Mesenteric fat pad (tissue), 1 donor: Measurements from ENCODE around the gene HSCB. TPM values are rescaled to one million over a fixed set of nuclear protein-coding genes. Genes with fewer than 3 reads are reported as not detected.
"Not testable (repeated sequence)": the region's sequence is repeated elsewhere in the genome, so short reads cannot be mapped to it uniquely, and the experiment has no call there.

ENCODE experiments used
- DNase-seq: peaks from one replicate; pipeline ENCODE4 v3.0.0-alpha.2; 2020; ENCODE audit warnings: low spot score
- total RNA-seq: library from RNA; stranded (reverse); fragmentation: NEBNext Ultra II Directional; extraction: Animal tissue kit (Norgen Biotek cat#: 25700); gene quantifications from one replicate; pipeline ENCODE4 v1.2.1, GENCODE V29; 2021
- donor health status: DM: yes; HTN: yes; CAD: no.

The HSCB gene
- total RNA-seq, 1 donor from 2014 or later: 11.9 TPM

GRCh38 chr22:28737701-28738100 is 4.1 kb upstream of the HSCB start:
- DNase-seq: no peak

- not testable (repeated sequence) for DNase-seq
Measured at GRCh38 chr22:28738876-28739275, 3.0 kb upstream of the HSCB start.

- DNase-seq: no peak
Measured at GRCh38 chr22:28741200-28741784, 547 bp upstream of the HSCB start.

DNA sequence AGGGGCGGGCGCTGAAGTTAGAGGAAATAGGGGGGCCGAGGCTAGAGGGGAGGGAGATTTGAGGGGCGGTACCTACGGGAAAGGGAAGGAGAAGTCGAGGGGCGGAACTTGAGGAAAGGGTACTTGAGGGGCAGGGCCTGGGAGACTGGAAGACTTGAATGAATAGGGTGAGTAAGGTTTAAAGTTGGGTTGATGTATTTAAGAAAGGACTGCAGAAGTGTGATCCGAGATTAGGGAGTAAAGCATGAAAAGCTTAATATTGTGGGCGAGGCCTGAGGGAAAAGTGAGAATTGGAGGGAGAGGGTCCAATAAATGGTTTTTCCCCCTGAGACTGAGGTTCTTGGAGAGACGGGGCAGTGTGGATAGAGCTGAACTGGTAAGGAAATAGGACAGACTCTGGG is 723 bp downstream of the HSCB start:
- no peak for DNase-seq

GRCh38 chr22:28743852-28744251 is 2.0 kb downstream of the HSCB start:
- DNase-seq: no peak

DNA sequence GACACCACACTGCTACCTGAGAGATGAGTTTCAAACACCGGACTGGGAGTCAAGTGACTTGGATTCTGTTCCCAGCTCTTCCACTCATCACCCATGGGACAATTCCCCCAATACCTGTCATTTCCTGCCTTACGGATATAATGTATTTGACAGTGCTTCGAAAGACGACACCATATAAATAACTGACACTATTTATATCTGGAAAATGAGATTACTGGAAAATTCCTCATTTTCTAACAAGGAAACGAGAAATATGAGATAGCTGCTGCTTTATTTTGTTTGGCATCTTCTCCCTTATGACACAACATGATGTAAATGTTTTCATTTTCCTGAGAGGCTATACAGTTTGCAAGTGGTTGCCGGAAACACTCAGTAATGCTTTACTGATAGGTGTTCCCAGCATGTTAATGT is 8.6 kb downstream of the HSCB start:
- DNase-seq: no peak

- DNase-seq: not testable (repeated sequence)
Measured at GRCh38 chr22:28754512-28754911, 12.7 kb downstream of the HSCB start.

DNA sequence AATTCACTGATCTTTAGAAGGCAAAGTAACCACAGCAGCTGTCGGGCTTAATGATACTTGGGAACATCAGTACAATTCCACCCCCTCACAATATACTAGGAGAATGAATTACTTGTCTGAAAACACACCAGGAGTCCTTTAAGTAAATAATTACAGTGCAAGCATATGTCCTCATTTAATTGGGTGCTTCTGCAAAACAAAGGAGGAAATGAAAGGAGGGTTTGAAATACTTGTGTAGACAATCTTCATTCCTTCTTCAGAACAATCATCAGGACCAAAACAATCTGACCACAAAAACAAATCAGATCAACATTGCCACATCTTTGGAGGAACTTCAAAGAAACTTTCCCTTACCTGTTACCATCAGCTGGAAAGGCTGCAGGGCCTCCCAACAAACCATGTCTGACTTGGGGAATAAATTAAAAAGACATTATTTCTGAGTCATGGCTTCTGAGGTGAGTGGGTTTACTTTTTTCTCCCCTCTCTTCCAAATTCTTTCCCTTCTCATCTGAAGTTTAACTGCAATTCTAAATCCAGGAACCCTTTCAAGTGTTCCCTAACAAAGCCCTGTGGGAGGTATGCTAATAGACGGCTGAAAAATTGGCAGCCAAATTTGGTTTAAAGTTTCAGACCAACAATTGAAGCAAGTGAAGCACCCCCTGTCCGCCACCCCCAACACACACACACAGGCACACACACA is 18.2 kb downstream of the HSCB start:
- DNase-seq: no peak

DNA sequence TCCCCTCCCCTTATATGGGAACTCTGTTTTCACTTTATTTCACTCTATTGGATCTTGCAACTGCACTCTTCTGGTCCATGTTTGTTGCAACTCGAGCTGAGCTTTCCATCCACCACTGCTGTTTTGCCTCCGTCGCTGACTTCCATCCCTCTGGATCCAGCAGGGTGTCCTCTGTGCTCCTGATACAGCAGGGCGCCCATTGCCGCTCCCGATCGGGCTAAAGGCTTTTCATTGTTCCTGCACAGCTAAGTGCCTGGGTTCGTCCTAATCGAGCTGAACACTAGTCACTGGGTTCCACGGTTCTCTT is 19.6 kb downstream of the HSCB start:
- DNase-seq: no peak

DNA sequence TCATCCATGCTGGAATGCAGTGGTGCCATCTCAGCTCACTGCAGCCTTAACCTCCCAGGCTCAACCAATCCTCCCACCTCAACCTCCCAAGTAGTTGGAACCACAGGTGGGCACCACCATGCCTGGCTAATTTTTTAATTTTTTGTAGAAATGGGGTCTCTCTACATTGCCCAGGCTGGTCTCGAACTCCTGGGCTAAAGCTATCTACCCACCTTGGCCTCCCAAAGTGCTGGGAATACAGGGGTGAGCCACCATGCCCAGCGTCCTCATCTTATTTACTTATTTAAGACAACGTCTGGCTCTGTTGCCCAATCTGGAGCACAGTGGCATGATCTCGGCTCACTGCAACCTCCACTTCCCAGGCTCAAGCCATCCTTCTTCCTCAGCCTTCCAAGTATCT is 20.2 kb downstream of the HSCB start:
- DNase-seq: not testable (repeated sequence)

- no peak for DNase-seq
Measured at GRCh38 chr22:28766628-28767027, 24.8 kb downstream of the HSCB start.

- DNase-seq: no peak
Measured at GRCh38 chr22:28768701-28769393, 27.0 kb downstream of the HSCB start.

DNA sequence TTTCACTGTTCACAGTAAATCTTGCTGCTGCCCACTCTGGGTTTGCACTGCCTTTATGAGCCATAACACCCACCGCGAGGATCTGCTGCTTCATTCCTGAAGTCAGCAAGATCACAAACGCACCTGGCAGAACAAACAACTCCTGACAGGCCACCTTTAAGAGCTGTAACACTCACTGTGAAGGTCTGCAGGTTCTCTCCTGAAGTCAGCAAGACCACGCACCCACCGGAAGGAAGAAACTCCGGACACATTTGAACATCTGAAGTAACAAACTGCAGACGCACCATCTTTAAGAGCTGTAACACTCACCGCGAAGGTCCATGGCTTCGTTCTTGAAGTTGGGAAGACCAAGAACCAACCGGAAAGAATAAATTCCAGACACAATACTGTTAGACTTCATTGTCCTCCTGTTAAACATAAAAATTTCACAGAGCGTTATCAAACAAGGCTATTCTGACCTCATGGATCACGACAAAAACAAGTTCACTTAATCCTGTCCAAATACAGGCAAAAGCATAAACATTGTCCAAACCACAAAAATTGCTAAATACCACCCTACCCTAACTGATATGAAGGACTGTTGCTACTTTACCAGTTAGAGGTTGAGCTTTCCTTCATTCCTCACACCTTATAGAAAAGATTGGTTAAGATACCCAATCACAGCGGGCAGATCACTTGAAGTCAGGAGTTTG is 27.7 kb downstream of the HSCB start:
- no peak for DNase-seq

- no peak for DNase-seq
Measured at GRCh38 chr22:28771195-28771791, 29.5 kb downstream of the HSCB start.

- peak; percentile 96 for DNase-seq
Measured at GRCh38 chr22:28772633-28773460, 31.0 kb downstream of the HSCB start, which contains the start of gene CCDC117. Gene CCDC117 (plus strand): TSS chr22:28772695. CDS start chr22:28772850, 155 bp downstream.

DNA sequence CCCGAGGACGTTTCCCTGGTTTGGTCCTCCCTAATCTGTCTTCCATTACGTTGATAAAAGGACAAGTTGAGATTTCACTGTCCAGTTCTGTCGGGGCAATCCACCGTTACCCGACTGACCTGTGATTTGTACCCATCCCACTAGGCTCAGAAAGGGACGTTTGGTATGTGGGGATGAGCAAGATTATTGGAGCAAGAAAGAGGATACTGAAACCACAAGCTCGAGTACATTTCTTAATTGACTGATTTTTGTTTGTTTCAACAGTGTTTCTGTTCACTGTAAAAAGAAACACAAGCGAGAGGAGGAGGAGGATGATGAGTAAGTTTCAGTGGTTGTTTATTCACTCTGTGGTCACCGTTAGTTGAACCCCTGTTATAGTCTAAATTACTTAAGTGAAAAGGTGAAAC is 31.6 kb downstream of the HSCB start:
- no peak for DNase-seq

DNA sequence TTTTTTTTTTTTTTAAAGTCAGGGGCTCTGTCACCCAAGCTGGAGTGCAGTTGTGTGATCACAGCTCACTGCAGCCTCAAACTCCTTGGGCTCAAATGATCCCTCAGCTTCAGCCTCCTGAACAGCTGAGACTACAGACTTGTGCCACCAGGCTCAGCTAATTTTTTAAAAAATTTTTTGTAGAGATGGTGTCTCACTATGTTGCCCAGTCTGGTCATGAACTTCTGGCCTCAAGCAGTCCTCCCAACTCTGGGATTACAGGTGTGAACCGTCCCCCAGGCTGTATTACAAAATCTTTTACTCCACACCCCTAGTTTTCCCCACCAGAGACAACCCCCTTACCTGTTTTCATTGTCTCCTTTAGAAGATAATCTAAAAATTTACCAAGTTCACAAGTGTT is 32.5 kb downstream of the HSCB start:
- DNase-seq: no peak

GRCh38 chr22:28779833-28780232 is 38.0 kb downstream of the HSCB start:
- DNase-seq: no peak

- DNase-seq: no peak
Measured at GRCh38 chr22:28780296-28780695, 38.5 kb downstream of the HSCB start.

DNA sequence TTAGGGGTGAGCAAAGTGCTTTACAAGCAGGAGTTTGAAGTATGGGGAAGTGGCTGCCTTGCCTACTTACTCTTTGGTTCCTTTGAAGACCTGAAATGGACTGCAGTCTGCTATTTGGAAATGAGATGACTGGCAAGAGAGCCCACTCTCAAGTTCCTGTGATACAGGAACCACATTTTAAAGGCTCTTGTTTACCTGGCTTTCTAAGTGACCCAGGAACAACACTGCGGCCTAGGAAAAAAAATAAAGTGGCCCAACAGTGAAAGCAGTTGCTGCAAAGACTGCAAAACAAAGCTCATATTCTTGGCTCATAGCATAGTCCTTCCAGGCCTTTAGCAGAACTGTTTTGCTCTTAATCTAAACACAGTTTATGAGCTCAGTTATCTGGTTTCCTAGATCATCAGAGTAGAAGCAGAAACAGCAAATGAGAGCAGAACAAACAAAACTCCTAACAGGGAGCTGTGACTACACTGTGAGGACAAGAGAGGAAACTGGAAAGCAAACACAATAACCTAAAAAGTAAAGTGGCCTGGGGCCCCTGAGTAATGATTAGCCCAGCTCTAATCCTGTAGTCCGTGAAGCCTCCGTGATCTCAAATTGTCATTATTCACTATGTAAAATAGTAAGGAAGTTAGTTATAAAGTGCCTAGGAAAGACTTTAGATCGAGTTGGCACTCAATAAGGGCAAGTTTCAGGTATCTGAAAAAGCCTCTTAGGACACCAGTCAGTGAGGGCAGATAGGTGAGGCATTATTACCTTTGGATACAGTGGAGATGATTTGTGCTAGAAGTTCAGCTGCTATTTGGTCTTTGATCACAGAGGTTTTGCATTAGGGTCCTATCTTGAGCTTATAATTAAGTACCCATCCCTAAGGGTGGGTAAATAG is 42.2 kb downstream of the HSCB start:
- no peak for DNase-seq
